Amygdala (tissue), 56 donors: ENCODE measurements around the gene KCND2.

ENCODE experiments used
- DNase-seq, 56 donors: peaks; one replicate each; lab custom pipeline; 2025; lab: John Stamatoyannopoulos, UW

KCND2 gene

GRCh38 chr7:120793213-120793936 is 520.4 kb downstream of the KCND2 start:
- no peak for DNase-seq

GRCh38 chr7:120794106-120794729 is 521.2 kb downstream of the KCND2 start:
- no peak for DNase-seq

GRCh38 chr7:120797026-120797645 is 524.2 kb downstream of the KCND2 start:
- no peak for DNase-seq

DNA sequence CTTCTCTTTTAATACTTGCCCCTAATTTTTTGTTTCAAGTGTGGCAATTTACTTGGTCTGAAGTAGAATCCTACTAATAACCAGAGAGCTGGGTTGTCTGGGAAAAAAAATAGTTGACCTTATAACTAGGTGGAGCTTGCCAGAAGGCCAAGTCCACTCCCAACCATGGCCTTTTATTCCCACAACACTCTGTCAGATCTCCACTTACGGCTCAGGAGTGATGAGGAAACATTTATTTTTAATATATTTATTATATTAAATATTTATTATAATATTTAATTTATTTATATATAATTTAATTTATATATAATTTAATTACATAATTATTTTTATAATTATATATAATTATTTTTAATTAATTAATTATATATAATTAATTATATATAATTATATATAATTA is 526.2 kb downstream of the KCND2 start:
- DNase-seq = no peak
